ENCODE results near the gene ACP1.

ACP1 gene

GRCh38 chr2:271917-272316, 7.2 kb downstream of the ACP1 start:
- ChIA-PET CTCF (interaction anchor here (2.3 to 3.3 kb wide), 2 partner anchors 14 to 18 kb away, joined by 9 to 12 read pairs; no protein-coding TSS in a partner anchor), POLR2A (no interaction called here)
- 98% methylated on average over 6 of the region's 12 CpGs for WGBS (ENCODE audit: insufficient coverage)
- peaks cover 8 to 53% (median 23%) of the 10 kb centered on the region in 4 experiments for H3K36me3 ChIP-seq (ENCODE audit: control insufficient read depth in 4 of 4, insufficient read depth in 4 of 4, low read length in 3 of 4)
- no peak for DNase-seq
- H3K27me3 ChIP-seq (replicated peaks in 2 of 5; ENCODE audit: control insufficient read depth in 4 of 5, insufficient read depth in 5 of 5, low read length in 4 of 5), result no peaks in the 10 kb centered on the region
- H3K4me3 ChIP-seq (ENCODE audit: control insufficient read depth in 1 of 7, extremely low read depth in 1 of 7, insufficient read depth in 4 of 7, low read depth in 2 of 7, low read length in 6 of 7), result no peak overlapping the region
- peaks cover 0 to 12% (median 2%) of the 10 kb centered on the region in 4 experiments for H3K4me1 ChIP-seq (ENCODE audit: control extremely low read depth in 1 of 4, control insufficient read depth in 4 of 4, insufficient read depth in 4 of 4, low read length in 3 of 4)
- H3K27ac ChIP-seq (ENCODE audit: insufficient read depth in 1 of 2, low read depth in 1 of 2, low read length in 2 of 2, poor library complexity in 1 of 2, severe bottlenecking in 2 of 2), result no peak overlapping the region
- H3K9me3 ChIP-seq (ENCODE audit: control extremely low read depth in 1 of 5, control insufficient read depth in 4 of 5, insufficient read depth in 2 of 5, low read depth in 1 of 5, low read length in 4 of 5), result no peaks in the 10 kb centered on the region

GRCh38 chr2:273333-273732, 8.6 kb downstream of the ACP1 start:
- H3K9me3 ChIP-seq (ENCODE audit: control extremely low read depth in 1 of 5, control insufficient read depth in 4 of 5, insufficient read depth in 2 of 5, low read depth in 1 of 5, low read length in 4 of 5), result no peaks in the 10 kb centered on the region
- peaks cover 0 to 11% (median 2%) of the 10 kb centered on the region in 4 experiments for H3K4me1 ChIP-seq (ENCODE audit: control extremely low read depth in 1 of 4, control insufficient read depth in 4 of 4, insufficient read depth in 4 of 4, low read length in 3 of 4)
- no peak for DNase-seq
- no peak overlapping the region for H3K4me3 ChIP-seq (ENCODE audit: control insufficient read depth in 1 of 7, extremely low read depth in 1 of 7, insufficient read depth in 4 of 7, low read depth in 2 of 7, low read length in 6 of 7)
- no CpG with 5 or more reads among the region's 6 CpGs for WGBS (ENCODE audit: insufficient coverage)
- H3K36me3 ChIP-seq (ENCODE audit: control insufficient read depth in 4 of 4, insufficient read depth in 4 of 4, low read length in 3 of 4), result peaks cover 10 to 65% (median 31%) of the 10 kb centered on the region in 4 experiments
- H3K27ac ChIP-seq (ENCODE audit: insufficient read depth in 1 of 2, low read depth in 1 of 2, low read length in 2 of 2, poor library complexity in 1 of 2, severe bottlenecking in 2 of 2), result no peak overlapping the region
- no peaks in the 10 kb centered on the region for H3K27me3 ChIP-seq (replicated peaks in 2 of 5; ENCODE audit: control insufficient read depth in 4 of 5, insufficient read depth in 5 of 5, low read length in 4 of 5)
- ChIA-PET CTCF (interaction anchor here (1.1 to 3.3 kb wide), 4 partner anchors 10 to 35 kb away, joined by 4 to 9 read pairs (median 6); no protein-coding TSS in a partner anchor), POLR2A (no interaction called here)

- no peak for DNase-seq
- Histone ChIP-seq H3K27ac (ENCODE audit: insufficient read depth in 1 of 2, low read depth in 1 of 2, low read length in 2 of 2, poor library complexity in 1 of 2, severe bottlenecking in 2 of 2) (no peak overlapping the region), H3K27me3 (replicated peaks in 2 of 5; ENCODE audit: control insufficient read depth in 4 of 5, insufficient read depth in 5 of 5, low read length in 4 of 5) (no peaks in the 10 kb centered on the region), H3K4me1 (ENCODE audit: control extremely low read depth in 1 of 4, control insufficient read depth in 4 of 4, insufficient read depth in 4 of 4, low read length in 3 of 4) (peaks cover 0 to 4% (median 1%) of the 10 kb centered on the region in 4 experiments), H3K4me3 (ENCODE audit: control insufficient read depth in 1 of 7, extremely low read depth in 1 of 7, insufficient read depth in 4 of 7, low read depth in 2 of 7, low read length in 6 of 7) (no peak overlapping the region), H3K9me3 (ENCODE audit: control extremely low read depth in 1 of 5, control insufficient read depth in 4 of 5, insufficient read depth in 2 of 5, low read depth in 1 of 5, low read length in 4 of 5) (no peaks in the 10 kb centered on the region), H3K36me3 (ENCODE audit: control insufficient read depth in 4 of 4, insufficient read depth in 4 of 4, low read length in 3 of 4) (peaks cover 11 to 74% (median 39%) of the 10 kb centered on the region in 4 experiments)
- CTCF ChIA-PET, result interaction anchor here (0.8 to 3.3 kb wide), 6 partner anchors 9 to 149 kb away, joined by 3 to 11 read pairs (median 6); no protein-coding TSS in a partner anchor
- POLR2A ChIA-PET, result no interaction called here
- WGBS (ENCODE audit: insufficient coverage), result no CpG with 5 or more reads among the region's 3 CpGs
Measured at GRCh38 chr2:274503-274902, 9.8 kb downstream of the ACP1 start.

GRCh38 chr2:275466-275865, 10.7 kb downstream of the ACP1 start:
- CTCF ChIA-PET, result interaction anchor here (2.8 kb wide), 1 partner anchor 14 kb away, joined by 11 read pairs; no protein-coding TSS in a partner anchor
- H3K9me3 ChIP-seq (ENCODE audit: control extremely low read depth in 1 of 5, control insufficient read depth in 4 of 5, insufficient read depth in 2 of 5, low read depth in 1 of 5, low read length in 4 of 5), result no peaks in the 10 kb centered on the region
- H3K36me3 ChIP-seq (ENCODE audit: control insufficient read depth in 4 of 4, insufficient read depth in 4 of 4, low read length in 3 of 4), result peaks cover 15 to 79% (median 43%) of the 10 kb centered on the region in 4 experiments
- no peaks in the 10 kb centered on the region for H3K27me3 ChIP-seq (replicated peaks in 2 of 5; ENCODE audit: control insufficient read depth in 4 of 5, insufficient read depth in 5 of 5, low read length in 4 of 5)
- H3K4me1 ChIP-seq (ENCODE audit: control extremely low read depth in 1 of 4, control insufficient read depth in 4 of 4, insufficient read depth in 4 of 4, low read length in 3 of 4), result no peaks in the 10 kb centered on the region
- WGBS (ENCODE audit: insufficient coverage), result 76% methylated on average over 2 of the region's 6 CpGs
- no peak for DNase-seq
- H3K4me3 ChIP-seq (ENCODE audit: control insufficient read depth in 1 of 7, extremely low read depth in 1 of 7, insufficient read depth in 4 of 7, low read depth in 2 of 7, low read length in 6 of 7), result no peak overlapping the region
- POLR2A ChIA-PET, result no interaction called here
- H3K27ac ChIP-seq (ENCODE audit: insufficient read depth in 1 of 2, low read depth in 1 of 2, low read length in 2 of 2, poor library complexity in 1 of 2, severe bottlenecking in 2 of 2), result no peak overlapping the region

GRCh38 chr2:278312-278926, 13.7 kb downstream of the ACP1 start:
- Histone ChIP-seq H3K27me3 (replicated peaks in 2 of 5; ENCODE audit: control insufficient read depth in 4 of 5, insufficient read depth in 5 of 5, low read length in 4 of 5) (no peaks in the 10 kb centered on the region), H3K4me1 (ENCODE audit: control extremely low read depth in 1 of 4, control insufficient read depth in 4 of 4, insufficient read depth in 4 of 4, low read length in 3 of 4) (no peaks in the 10 kb centered on the region), H3K36me3 (ENCODE audit: control insufficient read depth in 4 of 4, insufficient read depth in 4 of 4, low read length in 3 of 4) (peaks cover 12 to 71% (median 45%) of the 10 kb centered on the region in 4 experiments), H3K4me3 (ENCODE audit: control insufficient read depth in 1 of 7, extremely low read depth in 1 of 7, insufficient read depth in 4 of 7, low read depth in 2 of 7, low read length in 6 of 7) (no peak overlapping the region), H3K27ac (ENCODE audit: insufficient read depth in 1 of 2, low read depth in 1 of 2, low read length in 2 of 2, poor library complexity in 1 of 2, severe bottlenecking in 2 of 2) (no peak overlapping the region), H3K9me3 (ENCODE audit: control extremely low read depth in 1 of 5, control insufficient read depth in 4 of 5, insufficient read depth in 2 of 5, low read depth in 1 of 5, low read length in 4 of 5) (no peaks in the 10 kb centered on the region)
- DNase-seq, result no peak
- POLR2A ChIA-PET, result interaction anchor here (0.6 kb wide), 1 partner anchor 331 kb away, joined by 3 read pairs; no protein-coding TSS in a partner anchor
- CTCF ChIA-PET, result interaction anchor here (1.5 kb wide), 1 partner anchor 32 kb away, joined by 4 read pairs; no protein-coding TSS in a partner anchor
- WGBS (ENCODE audit: insufficient coverage), result 100% methylated on average over 2 of the region's 2 CpGs

- DNase-seq, result no peak
- WGBS (ENCODE audit: insufficient coverage), result 89% methylated on average over 3 of the region's 4 CpGs
- Histone ChIP-seq H3K27me3 (replicated peaks in 2 of 5; ENCODE audit: control insufficient read depth in 4 of 5, insufficient read depth in 5 of 5, low read length in 4 of 5) (no peaks in the 10 kb centered on the region), H3K36me3 (ENCODE audit: control insufficient read depth in 4 of 4, insufficient read depth in 4 of 4, low read length in 3 of 4) (peaks cover 12 to 70% (median 44%) of the 10 kb centered on the region in 4 experiments), H3K9me3 (ENCODE audit: control extremely low read depth in 1 of 5, control insufficient read depth in 4 of 5, insufficient read depth in 2 of 5, low read depth in 1 of 5, low read length in 4 of 5) (no peaks in the 10 kb centered on the region), H3K4me1 (ENCODE audit: control extremely low read depth in 1 of 4, control insufficient read depth in 4 of 4, insufficient read depth in 4 of 4, low read length in 3 of 4) (no peaks in the 10 kb centered on the region), H3K4me3 (ENCODE audit: control insufficient read depth in 1 of 7, extremely low read depth in 1 of 7, insufficient read depth in 4 of 7, low read depth in 2 of 7, low read length in 6 of 7) (no peak overlapping the region), H3K27ac (ENCODE audit: insufficient read depth in 1 of 2, low read depth in 1 of 2, low read length in 2 of 2, poor library complexity in 1 of 2, severe bottlenecking in 2 of 2) (no peak overlapping the region)
- POLR2A ChIA-PET, result interaction anchor here (0.6 kb wide), 1 partner anchor 330 kb away, joined by 3 read pairs; no protein-coding TSS in a partner anchor
- CTCF ChIA-PET, result interaction anchor here (1.5 kb wide), 1 partner anchor 32 kb away, joined by 4 read pairs; no protein-coding TSS in a partner anchor
Measured at GRCh38 chr2:278927-279320, 14.2 kb downstream of the ACP1 start.

- H3K4me3 ChIP-seq (ENCODE audit: control insufficient read depth in 1 of 7, extremely low read depth in 1 of 7, insufficient read depth in 4 of 7, low read depth in 2 of 7, low read length in 6 of 7), result no peak overlapping the region
- peaks cover 12 to 66% (median 42%) of the 10 kb centered on the region in 4 experiments for H3K36me3 ChIP-seq (ENCODE audit: control insufficient read depth in 4 of 4, insufficient read depth in 4 of 4, low read length in 3 of 4)
Measured at GRCh38 chr2:279366-279765, 14.6 kb downstream of the ACP1 start.

More at GRCh38 chr2:279366-279765, 14.6 kb downstream of the ACP1 start:
- no CpG with 5 or more reads among the region's 4 CpGs for WGBS (ENCODE audit: insufficient coverage)
- POLR2A ChIA-PET, result no interaction called here
- CTCF ChIA-PET, result no interaction called here
- Histone ChIP-seq H3K27ac (ENCODE audit: insufficient read depth in 1 of 2, low read depth in 1 of 2, low read length in 2 of 2, poor library complexity in 1 of 2, severe bottlenecking in 2 of 2) (no peak overlapping the region), H3K9me3 (ENCODE audit: control extremely low read depth in 1 of 5, control insufficient read depth in 4 of 5, insufficient read depth in 2 of 5, low read depth in 1 of 5, low read length in 4 of 5) (no peaks in the 10 kb centered on the region), H3K4me1 (ENCODE audit: control extremely low read depth in 1 of 4, control insufficient read depth in 4 of 4, insufficient read depth in 4 of 4, low read length in 3 of 4) (no peaks in the 10 kb centered on the region), H3K27me3 (replicated peaks in 2 of 5; ENCODE audit: control insufficient read depth in 4 of 5, insufficient read depth in 5 of 5, low read length in 4 of 5) (peaks cover 0 to 2% (median 0%) of the 10 kb centered on the region in 5 experiments)
- no peak for DNase-seq

Data from common myeloid progenitor, CD34-positive (primary cell).